Measurements from ENCODE around the gene GBX2. TPM values are rescaled to one million over a fixed set of nuclear protein-coding genes. Genes with fewer than 3 reads are reported as not detected.

GBX2 gene
- total RNA-seq, 8 experiments from 2014 or later: 0.36 to 25.3 (median 9.2) TPM; not detected in 2

- Histone ChIP-seq H3K27ac (peak overlapping the region; percentile 6 to 35), H3K4me3 (peak overlapping the region; percentile 10 to 32 (median 23)), H3K4me1 (replicated peaks in 1 of 2) (peaks cover 15 to 19% of the 10 kb centered on the region in 2 donors)
- ATAC-seq (replicated peaks in 6 of 8): peak in 5 of 8 experiments; percentile 42 to 63 (median 54)
- in situ Hi-C loops (cut with MboI; ENCODE audit: low pct_unique_long_range_greater_than_20kb in 2 of 9, low sequenced_read_pairs in 9 of 9, unreplicated experiment in 9 of 9): loop anchor here (10.0 to 25.0 kb wide), 4 partner anchors 385 to 405 kb away; no protein-coding TSS in a partner anchor
- WGBS, 10 experiments: 0 to 20% (median 5%) methylated on average over 1 to 12 of the region's 59 CpGs; no CpG with 5 or more reads in 3 of the 10 experiments
Observed at GRCh38 chr2:236179236-236180075, 11.3 kb upstream of the GBX2 start.

GRCh38 chr2:236178890-236179235, 10.7 kb upstream of the GBX2 start:
- peak overlapping the region in 4 of 5 donors; percentile 10 to 32 (median 24) for H3K4me3 ChIP-seq
- in situ Hi-C loops (cut with MboI; ENCODE audit: low pct_unique_long_range_greater_than_20kb in 2 of 9, low sequenced_read_pairs in 9 of 9, unreplicated experiment in 9 of 9): loop anchor here in 5 of 9 experiments (10.0 to 25.0 kb wide), 2 partner anchors 392 to 404 kb away; no protein-coding TSS in a partner anchor
- peaks cover 15 to 21% of the 10 kb centered on the region in 2 donors for H3K4me1 ChIP-seq (replicated peaks in 1 of 2)
- peak in 5 of 8 experiments; percentile 23 to 44 (median 32) for ATAC-seq (replicated peaks in 6 of 8)
- H3K27ac ChIP-seq: peak overlapping the region in 1 of 2 donors; percentile 52
- 0 to 17% (median 2%) methylated on average over 1 to 10 of the region's 15 CpGs; no CpG with 5 or more reads in 1 of the 10 experiments for WGBS, 10 experiments

- 2 to 28% (median 10%) methylated on average over 5 to 15 of the region's 65 CpGs; no CpG with 5 or more reads in 1 of the 10 experiments for WGBS, 10 experiments
- in situ Hi-C loops (cut with MboI; ENCODE audit: low pct_unique_long_range_greater_than_20kb in 2 of 9, low sequenced_read_pairs in 9 of 9, unreplicated experiment in 9 of 9): loop anchor here in 5 of 9 experiments (10.0 to 25.0 kb wide), 2 partner anchors 391 to 403 kb away; no protein-coding TSS in a partner anchor
- ATAC-seq (replicated peaks in 6 of 8): peak; percentile 51 to 86 (median 77)
- Histone ChIP-seq H3K27ac (peak overlapping the region in 1 of 2 donors; percentile 52), H3K4me3 (peak overlapping the region in 4 of 5 donors; percentile 10 to 32 (median 24)), H3K4me1 (replicated peaks in 1 of 2) (peaks cover 17 to 27% of the 10 kb centered on the region in 2 donors)
Observed at GRCh38 chr2:236177967-236178889, 10.0 kb upstream of the GBX2 start.

- Histone ChIP-seq H3K4me3 (peak overlapping the region in 1 of 5 donors; percentile 26), H3K27ac (no peak overlapping the region), H3K4me1 (replicated peaks in 1 of 2) (peaks cover 22 to 34% of the 10 kb centered on the region in 2 donors)
- peak in 3 of 8 experiments; percentile 33 to 68 (median 45) for ATAC-seq (replicated peaks in 6 of 8)
- 87% methylated on average over 3 of the region's 20 CpGs; no CpG with 5 or more reads in 9 of the 10 experiments for WGBS, 10 experiments
- in situ Hi-C loops (cut with MboI; ENCODE audit: low pct_unique_long_range_greater_than_20kb in 2 of 9, low sequenced_read_pairs in 9 of 9, unreplicated experiment in 9 of 9): loop anchor here in 5 of 9 experiments (10.0 to 25.0 kb wide), 2 partner anchors 390 to 403 kb away; no protein-coding TSS in a partner anchor
Observed at GRCh38 chr2:236177604-236177966, 9.4 kb upstream of the GBX2 start.

- in situ Hi-C loops (cut with MboI; ENCODE audit: low pct_unique_long_range_greater_than_20kb in 2 of 9, low sequenced_read_pairs in 9 of 9, unreplicated experiment in 9 of 9): loop anchor here in 5 of 9 experiments (10.0 to 25.0 kb wide), 2 partner anchors 390 to 402 kb away; no protein-coding TSS in a partner anchor
- WGBS, 10 experiments: 42 to 100% (median 82%) methylated on average over 1 to 8 of the region's 21 CpGs; no CpG with 5 or more reads in 2 of the 10 experiments
- H3K4me1 ChIP-seq (replicated peaks in 1 of 2): peaks cover 27 to 40% of the 10 kb centered on the region in 2 donors
- no peak for ATAC-seq (replicated peaks in 6 of 8)
- no peak overlapping the region for H3K4me3 ChIP-seq
- H3K27ac ChIP-seq: no peak overlapping the region
Observed at GRCh38 chr2:236176951-236177350, 8.8 kb upstream of the GBX2 start.

- in situ Hi-C loops (cut with MboI; ENCODE audit: low pct_unique_long_range_greater_than_20kb in 2 of 9, low sequenced_read_pairs in 9 of 9, unreplicated experiment in 9 of 9): loop anchor here in 5 of 9 experiments (10.0 to 25.0 kb wide), 2 partner anchors 389 to 402 kb away; no protein-coding TSS in a partner anchor
- WGBS, 10 experiments: 10 to 47% (median 29%) methylated on average over 2 to 6 of the region's 7 CpGs; no CpG with 5 or more reads in 4 of the 10 experiments
- peak in 1 of 8 experiments; percentile 19 for ATAC-seq (replicated peaks in 6 of 8)
Observed at GRCh38 chr2:236176417-236176816, 8.2 kb upstream of the GBX2 start.

GRCh38 chr2:236175548-236176150, 7.5 kb upstream of the GBX2 start:
- H3K27ac ChIP-seq: no peak overlapping the region
- WGBS, 10 experiments: 20 to 100% (median 65%) methylated on average over 1 to 2 of the region's 6 CpGs; no CpG with 5 or more reads in 2 of the 10 experiments
- H3K4me1 ChIP-seq (replicated peaks in 1 of 2): peaks cover 39 to 52% of the 10 kb centered on the region in 2 donors
- H3K4me3 ChIP-seq: no peak overlapping the region
- in situ Hi-C loops (cut with MboI; ENCODE audit: low pct_unique_long_range_greater_than_20kb in 2 of 9, low sequenced_read_pairs in 9 of 9, unreplicated experiment in 9 of 9): loop anchor here in 5 of 9 experiments (10.0 to 25.0 kb wide), 2 partner anchors 388 to 401 kb away; no protein-coding TSS in a partner anchor
- no peak for ATAC-seq (replicated peaks in 6 of 8)

More at GRCh38 chr2:236176417-236176816, 8.2 kb upstream of the GBX2 start:
- Histone ChIP-seq H3K4me1 (replicated peaks in 1 of 2) (peaks cover 33 to 45% of the 10 kb centered on the region in 2 donors), H3K4me3 (no peak overlapping the region), H3K27ac (no peak overlapping the region)

- H3K4me3 ChIP-seq: no peak overlapping the region
- no peak overlapping the region for H3K27ac ChIP-seq
- H3K4me1 ChIP-seq (replicated peaks in 1 of 2): peaks cover 40 to 47% of the 10 kb centered on the region in 2 donors
- 23 to 78% (median 54%) methylated on average over 3 to 10 of the region's 23 CpGs; no CpG with 5 or more reads in 2 of the 10 experiments for WGBS, 10 experiments
- in situ Hi-C loops (cut with MboI; ENCODE audit: low pct_unique_long_range_greater_than_20kb in 2 of 9, low sequenced_read_pairs in 9 of 9, unreplicated experiment in 9 of 9): loop anchor here in 3 of 9 experiments (10.0 kb wide), 1 partner anchor 399 kb away; no protein-coding TSS in a partner anchor
- no peak for ATAC-seq (replicated peaks in 6 of 8)
Observed at GRCh38 chr2:236173729-236174607, 5.8 kb upstream of the GBX2 start.

GRCh38 chr2:236173036-236173728, 5.0 kb upstream of the GBX2 start:
- ATAC-seq (replicated peaks in 6 of 8): no peak
- Histone ChIP-seq H3K27ac (no peak overlapping the region), H3K4me1 (replicated peaks in 1 of 2) (peaks cover 40 to 45% of the 10 kb centered on the region in 2 donors), H3K4me3 (peak overlapping the region in 1 of 5 donors; percentile 6)
- 17 to 30% methylated on average over 4 to 7 of the region's 62 CpGs; no CpG with 5 or more reads in 8 of the 10 experiments for WGBS, 10 experiments
- in situ Hi-C loops (cut with MboI; ENCODE audit: low pct_unique_long_range_greater_than_20kb in 2 of 9, low sequenced_read_pairs in 9 of 9, unreplicated experiment in 9 of 9): loop anchor here in 3 of 9 experiments (10.0 kb wide), 1 partner anchor 398 kb away; no protein-coding TSS in a partner anchor

- Histone ChIP-seq H3K4me3 (peak overlapping the region in 1 of 5 donors; percentile 6), H3K27ac (no peak overlapping the region), H3K4me1 (replicated peaks in 1 of 2) (peaks cover 40 to 45% of the 10 kb centered on the region in 2 donors)
- WGBS, 10 experiments: 0 to 61% (median 9%) methylated on average over 1 to 14 of the region's 46 CpGs; no CpG with 5 or more reads in 2 of the 10 experiments
- in situ Hi-C loops (cut with MboI; ENCODE audit: low pct_unique_long_range_greater_than_20kb in 2 of 9, low sequenced_read_pairs in 9 of 9, unreplicated experiment in 9 of 9): loop anchor here in 3 of 9 experiments (10.0 kb wide), 1 partner anchor 398 kb away; no protein-coding TSS in a partner anchor
- ATAC-seq (replicated peaks in 6 of 8): peak in 3 of 8 experiments; percentile 7 to 8 (median 8)
Observed at GRCh38 chr2:236172255-236173035, 4.3 kb upstream of the GBX2 start.

Data from motor neuron (in vitro differentiated cells).